ENCODE data around the gene CARS2. TPM values are rescaled to one million over a fixed set of nuclear protein-coding genes. Genes with fewer than 3 reads are reported as not detected.
"Not testable (repeated sequence)": the region's sequence is repeated elsewhere in the genome, so short reads cannot be mapped to it uniquely, and the experiment has no call there.

The CARS2 gene
- total RNA-seq, 2 experiments from 2014 or later, result 45.0 to 47.3 TPM

DNA sequence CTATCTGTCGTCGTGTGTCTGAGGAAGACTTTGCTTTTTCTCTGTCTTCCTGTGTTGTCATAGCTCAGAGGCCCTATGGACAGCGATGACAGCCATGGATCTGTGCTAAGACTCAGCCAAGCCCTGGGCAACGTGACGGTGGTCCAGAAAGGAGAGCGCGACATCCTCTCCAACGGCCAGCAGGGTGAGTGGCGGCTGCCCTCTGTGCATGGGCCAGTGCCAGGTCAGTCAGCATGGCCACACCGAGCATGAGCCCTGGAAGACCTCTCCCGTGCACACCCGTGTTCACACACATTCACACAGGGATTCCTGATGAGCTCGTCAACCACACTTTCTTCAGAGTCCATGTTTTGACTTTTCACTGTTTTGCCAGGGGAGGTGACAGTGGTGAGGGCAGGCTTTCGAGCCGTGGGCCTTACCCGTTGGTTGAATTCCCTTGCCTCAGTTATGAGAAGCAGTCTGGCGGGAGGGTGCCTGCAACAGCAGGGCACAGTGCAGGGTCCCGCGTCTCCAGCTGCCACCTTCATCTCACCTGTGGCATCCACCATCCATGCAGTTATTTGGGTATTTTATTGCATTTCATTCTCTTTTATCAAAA, 70.4 kb downstream of the CARS2 start:
- H3K79me2 ChIP-seq (ENCODE audit: insufficient read depth, low read depth, low read length), result no peaks in the 10 kb centered on the region
- BruUV-seq (replicated peaks), result no TSS peak
- H3K4me2 ChIP-seq (ENCODE audit: low read length), result no peak overlapping the region
- TF ChIP-seq EZH2phosphoT487 (IDR thresholded peaks at IDR 0.05; ENCODE audit: borderline replicate concordance, low read depth, low read length) (no peak), CTCF (conservative IDR thresholded peaks at IDR 0.05; ENCODE audit: low read length) (no peak)
- H2AFZ ChIP-seq (ENCODE audit: low read length), result no peak overlapping the region
- peaks cover 44% of the 10 kb centered on the region; the same call in 1 of the 2 replicates for H3K36me3 ChIP-seq (ENCODE audit: insufficient read depth, low read length)
- H3K9me3 ChIP-seq (ENCODE audit: low read length), result no peaks in the 10 kb centered on the region
- H3K4me1 ChIP-seq (ENCODE audit: insufficient read depth, low read length, poor library complexity, severe bottlenecking), result no peaks in the 10 kb centered on the region
- H3K4me3 ChIP-seq (ENCODE audit: low read depth, low read length, poor library complexity, severe bottlenecking), result no peak overlapping the region
- H3K27ac ChIP-seq (ENCODE audit: low read depth, low read length, poor library complexity, severe bottlenecking), result no peak overlapping the region
- CTCF ChIA-PET (ENCODE audit: unreplicated experiment), result no interaction called here
- no peaks in the 10 kb centered on the region for H4K20me1 ChIP-seq (ENCODE audit: insufficient read depth, low read length)
- POLR2A ChIA-PET, result no interaction called here
- H3K9me2 ChIP-seq (ENCODE audit: insufficient read depth, low read length), result no peaks in the 10 kb centered on the region
- no peak for DNase-seq (ENCODE audit: low spot score)
- intact Hi-C loops (cut with micrococcal nuclease; ENCODE audit: unreplicated experiment), result no loop called here

GRCh38 chr13:110634558-110634957, 71.4 kb downstream of the CARS2 start:
- Histone ChIP-seq H3K79me2 (ENCODE audit: insufficient read depth, low read depth, low read length) (no peaks in the 10 kb centered on the region), H4K20me1 (ENCODE audit: insufficient read depth, low read length) (no peaks in the 10 kb centered on the region), H3K27ac (ENCODE audit: low read depth, low read length, poor library complexity, severe bottlenecking) (no peak overlapping the region), H3K9me2 (ENCODE audit: insufficient read depth, low read length) (no peaks in the 10 kb centered on the region), H2AFZ (ENCODE audit: low read length) (no peak overlapping the region), H3K9me3 (ENCODE audit: low read length) (no peaks in the 10 kb centered on the region), H3K4me1 (ENCODE audit: insufficient read depth, low read length, poor library complexity, severe bottlenecking) (no peaks in the 10 kb centered on the region), H3K36me3 (ENCODE audit: insufficient read depth, low read length) (peaks cover 48% of the 10 kb centered on the region; the same call in 1 of the 2 replicates), H3K4me3 (ENCODE audit: low read depth, low read length, poor library complexity, severe bottlenecking) (no peak overlapping the region), H3K4me2 (ENCODE audit: low read length) (no peak overlapping the region)
- no peak for DNase-seq (ENCODE audit: low spot score)
- no TSS peak for BruUV-seq (replicated peaks)
- intact Hi-C loops (cut with micrococcal nuclease; ENCODE audit: unreplicated experiment), result no loop called here
- TF ChIP-seq EZH2phosphoT487 (IDR thresholded peaks at IDR 0.05; ENCODE audit: borderline replicate concordance, low read depth, low read length) (no peak), CTCF (conservative IDR thresholded peaks at IDR 0.05; ENCODE audit: low read length) (no peak)
- POLR2A ChIA-PET, result no interaction called here
- CTCF ChIA-PET (ENCODE audit: unreplicated experiment), result no interaction called here

DNA sequence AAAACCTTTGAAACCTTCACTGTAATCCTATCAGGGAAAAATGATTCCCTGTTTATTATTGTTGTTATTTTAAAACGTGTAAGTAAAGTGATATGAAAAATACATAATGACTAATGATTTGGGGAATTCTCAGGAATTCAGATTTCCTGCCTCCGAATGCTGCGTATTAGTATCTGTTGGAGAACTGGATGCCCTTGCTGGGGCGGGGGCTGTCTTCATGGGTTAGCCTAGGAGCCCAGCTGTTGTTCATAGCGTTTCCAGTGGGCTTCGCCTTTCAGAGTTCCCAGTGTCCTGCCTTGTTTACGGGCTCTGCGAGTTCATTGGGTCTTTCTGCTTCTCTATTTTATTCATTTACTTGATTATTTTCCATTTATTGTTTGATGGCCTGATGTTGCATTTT, 72.1 kb downstream of the CARS2 start:
- peaks cover 48% of the 10 kb centered on the region; the same call in 1 of the 2 replicates for H3K36me3 ChIP-seq (ENCODE audit: insufficient read depth, low read length)
- no peaks in the 10 kb centered on the region for H3K9me3 ChIP-seq (ENCODE audit: low read length)
- BruUV-seq (replicated peaks), result no TSS peak
- intact Hi-C loops (cut with micrococcal nuclease; ENCODE audit: unreplicated experiment), result no loop called here
- no peaks in the 10 kb centered on the region for H3K9me2 ChIP-seq (ENCODE audit: insufficient read depth, low read length)
- H3K4me2 ChIP-seq (ENCODE audit: low read length), result no peak overlapping the region
- H3K4me1 ChIP-seq (ENCODE audit: insufficient read depth, low read length, poor library complexity, severe bottlenecking), result no peaks in the 10 kb centered on the region
- H3K27ac ChIP-seq (ENCODE audit: low read depth, low read length, poor library complexity, severe bottlenecking), result no peak overlapping the region
- DNase-seq (ENCODE audit: low spot score), result no peak
- H4K20me1 ChIP-seq (ENCODE audit: insufficient read depth, low read length), result no peaks in the 10 kb centered on the region
- H2AFZ ChIP-seq (ENCODE audit: low read length), result no peak overlapping the region
- no peaks in the 10 kb centered on the region for H3K79me2 ChIP-seq (ENCODE audit: insufficient read depth, low read depth, low read length)
- TF ChIP-seq CTCF (conservative IDR thresholded peaks at IDR 0.05; ENCODE audit: low read length) (no peak), EZH2phosphoT487 (IDR thresholded peaks at IDR 0.05; ENCODE audit: borderline replicate concordance, low read depth, low read length) (no peak)
- no peak overlapping the region for H3K4me3 ChIP-seq (ENCODE audit: low read depth, low read length, poor library complexity, severe bottlenecking)
- POLR2A ChIA-PET, result no interaction called here
- CTCF ChIA-PET (ENCODE audit: unreplicated experiment), result no interaction called here

- not testable (repeated sequence) for H4K20me1 ChIP-seq (ENCODE audit: insufficient read depth, low read length); H3K79me2 ChIP-seq (ENCODE audit: insufficient read depth, low read depth, low read length); DNase-seq (ENCODE audit: low spot score)
Measured at GRCh38 chr13:110632255-110632654, 73.7 kb downstream of the CARS2 start.

More at GRCh38 chr13:110632255-110632654, 73.7 kb downstream of the CARS2 start:
- POLR2A ChIA-PET; H3K27ac ChIP-seq (ENCODE audit: low read depth, low read length, poor library complexity, severe bottlenecking); H3K4me2 ChIP-seq (ENCODE audit: low read length); H3K9me3 ChIP-seq (ENCODE audit: low read length); BruUV-seq (replicated peaks); H3K4me1 ChIP-seq (ENCODE audit: insufficient read depth, low read length, poor library complexity, severe bottlenecking); H3K9me2 ChIP-seq (ENCODE audit: insufficient read depth, low read length); CTCF ChIA-PET (ENCODE audit: unreplicated experiment); H2AFZ ChIP-seq (ENCODE audit: low read length); H3K4me3 ChIP-seq (ENCODE audit: low read depth, low read length, poor library complexity, severe bottlenecking); intact Hi-C loops (cut with micrococcal nuclease; ENCODE audit: unreplicated experiment): not testable (repeated sequence)
- peaks cover 37% of the 10 kb centered on the region; the same call in 1 of the 2 replicates for H3K36me3 ChIP-seq (ENCODE audit: insufficient read depth, low read length)

Measured in OCI-LY7 (cell line).